K562 (cell line): ENCODE measurements around the gene PPM1E. TPM values are rescaled to one million over a fixed set of nuclear protein-coding genes. Genes with fewer than 3 reads are reported as not detected.
A peak's percentile ranks its signal among the peaks of the same experiment; 100 is the strongest.

Experiments used
- ATAC-seq: fragments of 200-7000 bp; cut with Tn5 transposase; 3 replicates; pipeline ENCODE4 v1.9.1; 2020; ENCODE audit warnings: moderate library complexity
- BruUV-seq: library from RNA; stranded (reverse); fragments of 400-500 nt; replicated peaks from 2 replicates; lab custom pipeline; 2021; lab: Mats Ljungman, UMichigan
- CTCF ChIA-PET: fragments of 300-600 bp; formaldehyde crosslinking; extraction: SDS; loops from one replicate; lab custom pipeline; 2021; ENCODE audit warnings: low intra/inter-chr PET ratio; lab: Yijun Ruan, JAX
- POLR2A ChIA-PET: fragments of 300-600, 350-650 bp; sonication (Branson Sonifier 250); formaldehyde crosslinking; extraction: SDS; loops from one replicate; lab custom pipeline; 2021; ENCODE audit warnings: antibody characterized with exemption, inconsistent platforms; lab: Yijun Ruan, JAX
- DNase-seq, 4 experiments: peaks; one replicate each; pipeline versions ENCODE4 v3.0.0 to v3.0.0-alpha.2; 2011 to 2018; ENCODE audit warnings: low spot score in 3 of 4, mixed read lengths in 3 of 4; ENCODE audit errors: extremely low read depth in 1 of 4
- FAIRE-seq: peaks from 2 replicates; lab custom pipeline; 2011; peaks lifted over from hg19 to GRCh38; lab: Jason Lieb, UNC
- H2AFZ ChIP-seq: 2 replicates; pipeline ENCODE4 v1.6.0; 2011; ENCODE audit warnings: low read depth, low read length, control low read depth, inconsistent platforms
- H3K27ac ChIP-seq: fragments of 200-600 bp; 3 replicates; pipeline ENCODE4 v1.8.0; 2011; ENCODE audit warnings: low read depth, mild to moderate bottlenecking, control low read depth, inconsistent platforms, low read length, moderate library complexity, mixed read lengths; ENCODE audit errors: extremely low read depth
- H3K27me3 ChIP-seq, 2 experiments: fragments of 300-600 bp in 1 of 2; 2 replicates in 1 of 2; 3 replicates in 1 of 2; pipeline versions ENCODE4 v1.6.0 to v1.8.0; 2011; ENCODE audit warnings: inconsistent platforms in 2 of 2, low read length in 2 of 2, mild to moderate bottlenecking in 1 of 2, mixed read lengths in 1 of 2, moderate library complexity in 1 of 2; ENCODE audit not compliant: control insufficient read depth in 2 of 2, insufficient read depth in 2 of 2
- H3K36me3 ChIP-seq: fragments of 300-600 bp; 3 replicates; pipeline ENCODE4 v1.8.0; 2011; ENCODE audit warnings: mild to moderate bottlenecking, low read length, inconsistent platforms; ENCODE audit not compliant: control insufficient read depth, insufficient read depth
- H3K4me1 ChIP-seq, 2 experiments: fragments of 200-600 bp in 1 of 2; replicated peaks in 1 of 2; 2 replicates in 1 of 2; 3 replicates in 1 of 2; pipeline versions ENCODE4 v1.5.1 to v1.8.0; 2011; ENCODE audit warnings: inconsistent platforms in 2 of 2, low read length in 2 of 2, mild to moderate bottlenecking in 1 of 2, mixed read lengths in 1 of 2, moderate library complexity in 1 of 2; ENCODE audit not compliant: control insufficient read depth in 2 of 2, insufficient read depth in 2 of 2
- H3K4me2 ChIP-seq: 2 replicates; pipeline ENCODE4 v1.6.1; 2011; ENCODE audit warnings: low read length, control low read depth, inconsistent platforms, mixed read lengths; ENCODE audit not compliant: insufficient read depth
- H3K4me3 ChIP-seq: fragments of 200-600 bp; sonication (generic), shearing (Covaris generic); 2 replicates; pipeline ENCODE4 v1.5.1; 2016; ENCODE audit warnings: control low read depth, inconsistent platforms
- H3K79me2 ChIP-seq: fragments of 200-600 bp; 3 replicates; pipeline ENCODE4 v1.8.0; 2011; ENCODE audit warnings: low read length, inconsistent platforms; ENCODE audit not compliant: control insufficient read depth, insufficient read depth
- H3K9ac ChIP-seq, 2 experiments: 2 replicates each; pipeline versions ENCODE4 v1.6.0 to v1.6.1; 2011; ENCODE audit warnings: low read depth in 2 of 2, low read length in 2 of 2, control low read depth in 1 of 2, inconsistent platforms in 1 of 2, mild to moderate bottlenecking in 1 of 2, mixed read lengths in 1 of 2; ENCODE audit not compliant: insufficient read depth in 1 of 2
- H3K9me1 ChIP-seq: one replicate; pipeline ENCODE4 v1.6.0; 2011; ENCODE audit warnings: inconsistent platforms, mild to moderate bottlenecking, low read length, moderate library complexity; ENCODE audit not compliant: control insufficient read depth, insufficient read depth
- H3K9me3 ChIP-seq: replicated peaks from 2 replicates; pipeline ENCODE4 v1.5.1; 2011; ENCODE audit warnings: low read depth, low read length, inconsistent platforms; ENCODE audit not compliant: control insufficient read depth, insufficient read depth
- H4K20me1 ChIP-seq: replicated peaks from 2 replicates; pipeline ENCODE4 v1.6.1; 2011; ENCODE audit warnings: low read length, inconsistent platforms, mixed read lengths; ENCODE audit not compliant: control insufficient read depth, insufficient read depth
- EGR1 ChIP-seq: fragments of 450-650 bp; conservative IDR thresholded peaks from 2 replicates; pipeline ENCODE4 v1.6.1; 2017; ENCODE audit warnings: mild to moderate bottlenecking
- MCM5 ChIP-seq: fragments of 450-650 bp; IDR thresholded peaks from 2 replicates; pipeline ENCODE4 v1.6.1; 2016; ENCODE audit warnings: low read depth
- MEIS2 ChIP-seq: fragments of 450-650 bp; IDR thresholded peaks from 2 replicates; pipeline ENCODE4 v1.6.1; 2014; ENCODE audit warnings: mild to moderate bottlenecking; ENCODE audit not compliant: partially characterized antibody
- ZBTB11 ChIP-seq, 3 experiments: fragments of 200-800 bp in 1 of 3; fragments of 250-450 bp in 1 of 3; fragments of 450-650 bp in 1 of 3; sonication (Bioruptor Pico) in 1 of 3; sonication (Bioruptor generic) in 1 of 3; formaldehyde crosslinking in 1 of 3; IDR thresholded peaks; 2 replicates each; pipeline versions ENCODE4 v1.6.1 to v1.8.0; 2016 to 2022; ENCODE audit warnings: mild to moderate bottlenecking in 2 of 3, missing genetic modification characterization in 2 of 3, missing compliant biosample characterization in 1 of 3, moderate library complexity in 1 of 3
- WGBS: fragments of 100-300 bp; shearing (Covaris generic); methylation state at CpG from one replicate; pipeline ENCODE4 v1.1.6; 2016; ENCODE audit warnings: low coverage, mixed read lengths; ENCODE audit not compliant: insufficient coverage; ENCODE audit errors: missing lambda C conversion rate; 5-methylcytosine and 5-hydroxymethylcytosine counted together
- in situ Hi-C: fragments of 300-500 bp; cut with MboI; formaldehyde crosslinking; loops from 4 replicates; pipeline ENCODE4 v1.15.0; 2018; ENCODE audit warnings: inconsistent platforms, mixed read lengths
- intact Hi-C: fragments of 100-400 bp; cut with micrococcal nuclease; formaldehyde crosslinking; loops from 2 replicates; pipeline ENCODE4 v1.14.2; 2022
- polyA plus RNA-seq, 8 experiments: library from polyadenylated mRNA; depleted of rRNA in 4 of 8; stranded (reverse) in 5 of 8; unstranded in 3 of 8; fragments of >200 nt; fragmentation: Nextera tagmentation in 2 of 8; fragmentation: Illumina TruSeq in 1 of 8; extraction: Ambion mirVana in 2 of 8; extraction: Trizol in 1 of 8; gene quantifications; 2 replicates each; pipeline versions ENCODE4 v1.2.1 to v1.2.3, GENCODE V29; 2011 to 2014; ENCODE audit warnings: inconsistent platforms in 1 of 8, missing spikeins in 1 of 8
- total RNA-seq, 7 experiments: library from RNA; depleted of rRNA in 6 of 7; stranded (reverse); fragments of >200 nt in 6 of 7; fragmentation: Illumina TruSeq in 2 of 7; extraction: Trizol in 2 of 7; gene quantifications; 2 replicates each; pipeline versions ENCODE4 v1.2.1 to v1.2.3, GENCODE V29; 2011 to 2021; ENCODE audit warnings: low replicate concordance in 1 of 7

Gene PPM1E
- total and polyA plus RNA-seq, 9 of the 15 experiments (the other 6 are each of a cell fraction or from before 2014, with no cell fraction given) = 1.0 to 5.7 (median 4.7) TPM

DNA sequence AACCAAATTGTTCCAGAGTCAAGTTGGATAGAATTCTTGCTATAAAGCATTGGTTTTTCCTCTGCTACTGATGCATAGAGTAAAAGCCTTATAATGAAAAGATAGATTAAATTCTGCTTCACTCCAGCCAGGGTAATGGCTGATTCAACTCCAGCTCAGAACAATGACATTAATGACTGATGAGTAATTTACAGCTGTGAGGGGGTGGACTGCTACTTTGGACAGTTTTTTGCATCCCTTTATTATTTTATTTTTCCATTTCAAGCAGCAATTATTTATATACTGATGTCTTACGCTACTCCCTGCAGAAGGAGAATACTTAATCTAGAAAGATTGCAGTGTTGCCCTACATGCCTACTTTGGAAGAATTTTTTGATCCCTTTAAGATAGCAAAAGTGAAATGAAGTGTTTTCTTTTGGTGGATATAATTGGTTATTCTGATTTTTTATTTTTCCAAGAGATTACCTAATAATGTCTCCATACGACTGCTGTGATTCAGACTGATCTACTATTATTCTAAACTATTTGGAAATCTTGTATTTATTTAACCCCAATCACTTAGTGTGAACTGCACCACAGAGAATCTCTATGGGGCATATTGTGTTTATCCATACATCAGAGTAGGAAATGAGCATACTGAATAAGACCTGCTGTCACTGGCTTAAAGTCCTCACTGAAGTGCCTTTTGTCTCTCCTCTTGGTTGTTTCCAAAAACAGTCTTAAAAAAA lies 201.5 kb downstream of the PPM1E start:
- H3K4me1 ChIP-seq = no peaks in the 10 kb centered on the region
- ChIA-PET POLR2A (interaction anchor here (0.6 to 0.7 kb wide), 2 partner anchors 8 to 282 kb away, joined by 3 read pairs; no protein-coding TSS in a partner anchor), CTCF (no interaction called here)
- intact Hi-C loops = no loop called here
- no peak overlapping the region for H3K4me2 ChIP-seq
- no peak for DNase-seq
- ATAC-seq = no peak
- H2AFZ ChIP-seq = no peak overlapping the region
- no peaks in the 10 kb centered on the region for H3K79me2 ChIP-seq
- no peaks in the 10 kb centered on the region for H3K36me3 ChIP-seq
- WGBS = 68% methylated on average over 2 of the region's 2 CpGs
- no peak for TF ChIP-seq MCM5
- peak; percentile 61 for TF ChIP-seq EGR1
- TF ChIP-seq ZBTB11 (CRISPR knock-in tag; IDR thresholded peaks at IDR 0.05) = 0 out of 6 replicates have a peak, but pooled peaks of 1 of the 3 experiments have one; percentile 1
- TF ChIP-seq MEIS2 = peak; percentile 52
- no peaks in the 10 kb centered on the region for H3K27me3 ChIP-seq
- peaks cover under 1% of the 10 kb centered on the region; the same call in 1 of the 2 replicates for H3K9me3 ChIP-seq
- no peak overlapping the region for H3K27ac ChIP-seq
- no peak for FAIRE-seq
- H3K9me1 ChIP-seq = no peaks in the 10 kb centered on the region
- no peak overlapping the region for H3K9ac ChIP-seq
- H3K4me3 ChIP-seq = no peak overlapping the region
- no peaks in the 10 kb centered on the region for H4K20me1 ChIP-seq
- BruUV-seq = no TSS peak
- in situ Hi-C loops = no loop called here
